Occipital lobe (tissue), 2 donors: ENCODE results near the gene TKTL1. TPM values are rescaled to one million over a fixed set of nuclear protein-coding genes. Genes with fewer than 3 reads are reported as not detected.
"Not testable (repeated sequence)": the region's sequence is repeated elsewhere in the genome, so short reads cannot be mapped to it uniquely, and the experiment has no call there.

Experiments used
- DNase-seq: peaks from one replicate; lab custom pipeline; 2025; lab: John Stamatoyannopoulos, UW
- total RNA-seq: library from RNA; depleted of rRNA; stranded (reverse); fragments of >200 nt; gene quantifications from one replicate; pipeline ENCODE4 v1.2.3, GENCODE V29; 2014

The TKTL1 gene
- total RNA-seq, 1 donor from 2014 or later = 2.5 TPM

GRCh38 chrX:154343063-154343462, 47.5 kb downstream of the TKTL1 start:
- DNase-seq = not testable (repeated sequence)

- DNase-seq = not testable (repeated sequence)
These were observed 48.0 kb downstream of the TKTL1 start for GRCh38 chrX:154343620-154344019.

- no peak for DNase-seq
These were observed 52.5 kb downstream of the TKTL1 start for GRCh38 chrX:154348114-154348531.

- no peak for DNase-seq
These were observed 53.2 kb downstream of the TKTL1 start for GRCh38 chrX:154348646-154349358.

GRCh38 chrX:154349359-154349935, 53.9 kb downstream of the TKTL1 start:
- no peak for DNase-seq

- DNase-seq = no peak
These were observed 54.4 kb downstream of the TKTL1 start for GRCh38 chrX:154349979-154350378.

- DNase-seq = no peak
These were observed 55.0 kb downstream of the TKTL1 start for GRCh38 chrX:154350429-154351182.

- no peak for DNase-seq
These were observed 55.8 kb downstream of the TKTL1 start for GRCh38 chrX:154351183-154352011.

GRCh38 chrX:154352012-154352401, 56.4 kb downstream of the TKTL1 start:
- no peak for DNase-seq

GRCh38 chrX:154352466-154352865, 56.9 kb downstream of the TKTL1 start:
- DNase-seq = no peak

- DNase-seq = no peak
These were observed 57.7 kb downstream of the TKTL1 start for GRCh38 chrX:154353172-154353843.

GRCh38 chrX:154354013-154354412, 58.4 kb downstream of the TKTL1 start:
- DNase-seq = no peak

GRCh38 chrX:154354516-154354915, 58.9 kb downstream of the TKTL1 start:
- DNase-seq = no peak

GRCh38 chrX:154355094-154355775, 59.6 kb downstream of the TKTL1 start:
- DNase-seq = no peak

GRCh38 chrX:154355776-154356140, 60.2 kb downstream of the TKTL1 start:
- no peak for DNase-seq

GRCh38 chrX:154356596-154356995, 61.0 kb downstream of the TKTL1 start:
- DNase-seq = no peak

- no peak for DNase-seq
These were observed 61.6 kb downstream of the TKTL1 start for GRCh38 chrX:154357205-154357604.

GRCh38 chrX:154358011-154358410, 62.4 kb downstream of the TKTL1 start:
- no peak for DNase-seq

GRCh38 chrX:154358829-154359228, 63.2 kb downstream of the TKTL1 start:
- no peak for DNase-seq

GRCh38 chrX:154359362-154360154, 64.0 kb downstream of the TKTL1 start:
- DNase-seq = no peak
